ENCODE data around the gene APBA2.

Gene APBA2

GRCh38 chr15:29071232-29071881 is 185.6 kb downstream of the APBA2 start:
- Histone ChIP-seq H3K36me3 (ENCODE audit: control insufficient read depth in 1 of 2, insufficient read depth in 2 of 2, low read length in 2 of 2) (no peaks in the 10 kb centered on the region), H3K9me3 (ENCODE audit: control insufficient read depth in 1 of 2, low read length in 2 of 2) (no peaks in the 10 kb centered on the region), H3K4me1 (ENCODE audit: control insufficient read depth in 1 of 2, insufficient read depth in 2 of 2, low read length in 2 of 2) (no peaks in the 10 kb centered on the region), H3K27me3 (ENCODE audit: control insufficient read depth in 1 of 2, insufficient read depth in 2 of 2, low read length in 2 of 2) (no peaks in the 10 kb centered on the region), H3K4me3 (ENCODE audit: low read depth in 1 of 2, low read length in 2 of 2) (no peak overlapping the region), H3K27ac (ENCODE audit: low read depth, low read length) (no peak overlapping the region), H3K9ac (ENCODE audit: low read depth in 1 of 2, low read length in 2 of 2) (no peak overlapping the region)

DNA sequence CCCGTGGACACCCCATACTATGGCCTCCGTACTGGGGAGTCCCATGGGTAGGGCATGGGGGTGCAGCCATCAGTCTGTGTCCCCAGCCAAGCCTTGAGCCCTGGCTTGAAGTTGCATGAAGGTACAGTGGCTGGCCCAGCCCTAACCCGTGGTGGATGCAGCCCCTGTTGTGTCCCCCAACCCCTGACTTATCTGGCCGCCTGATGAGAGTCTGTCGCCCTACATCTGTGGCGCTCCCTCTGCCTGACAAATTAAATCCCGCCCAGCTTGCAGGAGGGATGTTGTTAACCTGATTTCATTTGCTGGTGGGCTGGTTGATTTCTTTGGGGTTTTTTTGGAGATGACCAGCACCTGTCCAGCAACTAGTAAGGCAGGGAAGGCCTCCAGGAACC is 186.1 kb downstream of the APBA2 start:
- no peaks in the 10 kb centered on the region for H3K4me1 ChIP-seq (ENCODE audit: control insufficient read depth in 1 of 2, insufficient read depth in 2 of 2, low read length in 2 of 2)
- no peak overlapping the region for H3K9ac ChIP-seq (ENCODE audit: low read depth in 1 of 2, low read length in 2 of 2)
- H3K27ac ChIP-seq (ENCODE audit: low read depth, low read length) = no peak overlapping the region

GRCh38 chr15:29072444-29072843 is 186.7 kb downstream of the APBA2 start:
- no peaks in the 10 kb centered on the region for H3K4me1 ChIP-seq (ENCODE audit: control insufficient read depth in 1 of 2, insufficient read depth in 2 of 2, low read length in 2 of 2)
- no peak overlapping the region for H3K9ac ChIP-seq (ENCODE audit: low read depth in 1 of 2, low read length in 2 of 2)
- H3K27ac ChIP-seq (ENCODE audit: low read depth, low read length) = no peak overlapping the region
- H3K9me3 ChIP-seq (ENCODE audit: control insufficient read depth in 1 of 2, low read length in 2 of 2) = no peaks in the 10 kb centered on the region
- no peak overlapping the region for H3K4me3 ChIP-seq (ENCODE audit: low read depth in 1 of 2, low read length in 2 of 2)
- no peaks in the 10 kb centered on the region for H3K27me3 ChIP-seq (ENCODE audit: control insufficient read depth in 1 of 2, insufficient read depth in 2 of 2, low read length in 2 of 2)
- no peaks in the 10 kb centered on the region for H3K36me3 ChIP-seq (ENCODE audit: control insufficient read depth in 1 of 2, insufficient read depth in 2 of 2, low read length in 2 of 2)

More for the DNA sequence above, 186.1 kb downstream of the APBA2 start:
- Histone ChIP-seq H3K4me3 (ENCODE audit: low read depth in 1 of 2, low read length in 2 of 2) (no peak overlapping the region), H3K9me3 (ENCODE audit: control insufficient read depth in 1 of 2, low read length in 2 of 2) (no peaks in the 10 kb centered on the region), H3K36me3 (ENCODE audit: control insufficient read depth in 1 of 2, insufficient read depth in 2 of 2, low read length in 2 of 2) (no peaks in the 10 kb centered on the region), H3K27me3 (ENCODE audit: control insufficient read depth in 1 of 2, insufficient read depth in 2 of 2, low read length in 2 of 2) (no peaks in the 10 kb centered on the region)

- no peak overlapping the region for H3K9ac ChIP-seq (ENCODE audit: low read depth in 1 of 2, low read length in 2 of 2)
- H3K4me3 ChIP-seq (ENCODE audit: low read depth in 1 of 2, low read length in 2 of 2) = no peak overlapping the region
- no peaks in the 10 kb centered on the region for H3K4me1 ChIP-seq (ENCODE audit: control insufficient read depth in 1 of 2, insufficient read depth in 2 of 2, low read length in 2 of 2)
- no peaks in the 10 kb centered on the region for H3K27me3 ChIP-seq (ENCODE audit: control insufficient read depth in 1 of 2, insufficient read depth in 2 of 2, low read length in 2 of 2)
- H3K9me3 ChIP-seq (ENCODE audit: control insufficient read depth in 1 of 2, low read length in 2 of 2) = no peaks in the 10 kb centered on the region
- H3K27ac ChIP-seq (ENCODE audit: low read depth, low read length) = no peak overlapping the region
- no peaks in the 10 kb centered on the region for H3K36me3 ChIP-seq (ENCODE audit: control insufficient read depth in 1 of 2, insufficient read depth in 2 of 2, low read length in 2 of 2)
These were observed 188.3 kb downstream of the APBA2 start for GRCh38 chr15:29074045-29074444.

GRCh38 chr15:29078541-29078940 is 192.8 kb downstream of the APBA2 start:
- Histone ChIP-seq H3K4me1 (ENCODE audit: control insufficient read depth in 1 of 2, insufficient read depth in 2 of 2, low read length in 2 of 2) (no peaks in the 10 kb centered on the region), H3K4me3 (ENCODE audit: low read depth in 1 of 2, low read length in 2 of 2) (no peak overlapping the region), H3K9me3 (ENCODE audit: control insufficient read depth in 1 of 2, low read length in 2 of 2) (no peaks in the 10 kb centered on the region), H3K27ac (ENCODE audit: low read depth, low read length) (no peak overlapping the region), H3K9ac (ENCODE audit: low read depth in 1 of 2, low read length in 2 of 2) (no peak overlapping the region), H3K27me3 (ENCODE audit: control insufficient read depth in 1 of 2, insufficient read depth in 2 of 2, low read length in 2 of 2) (no peaks in the 10 kb centered on the region), H3K36me3 (ENCODE audit: control insufficient read depth in 1 of 2, insufficient read depth in 2 of 2, low read length in 2 of 2) (no peaks in the 10 kb centered on the region)

DNA sequence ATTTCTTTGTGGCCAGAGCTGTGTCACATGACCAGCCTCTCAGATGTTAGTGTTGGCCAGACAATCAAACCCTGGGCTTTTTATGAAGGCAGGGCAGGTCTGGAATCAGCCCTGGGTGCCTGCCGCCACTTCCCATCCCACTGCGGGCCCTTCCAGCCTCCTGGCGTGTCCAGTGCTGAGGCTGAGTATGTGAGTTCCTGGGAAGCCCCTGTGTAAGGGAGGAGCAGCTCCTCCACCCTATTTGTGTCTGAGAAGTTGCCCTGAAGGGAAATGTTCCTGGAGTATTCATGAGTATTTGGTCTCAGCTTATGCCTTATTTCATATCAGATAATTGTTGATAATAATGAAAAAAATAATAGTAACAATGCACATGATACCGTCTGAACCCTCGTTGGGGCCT is 193.7 kb downstream of the APBA2 start:
- Histone ChIP-seq H3K4me3 (ENCODE audit: low read depth in 1 of 2, low read length in 2 of 2) (no peak overlapping the region), H3K9ac (ENCODE audit: low read depth in 1 of 2, low read length in 2 of 2) (no peak overlapping the region), H3K36me3 (ENCODE audit: control insufficient read depth in 1 of 2, insufficient read depth in 2 of 2, low read length in 2 of 2) (no peaks in the 10 kb centered on the region), H3K9me3 (ENCODE audit: control insufficient read depth in 1 of 2, low read length in 2 of 2) (no peaks in the 10 kb centered on the region), H3K27ac (ENCODE audit: low read depth, low read length) (no peak overlapping the region), H3K27me3 (ENCODE audit: control insufficient read depth in 1 of 2, insufficient read depth in 2 of 2, low read length in 2 of 2) (no peaks in the 10 kb centered on the region), H3K4me1 (ENCODE audit: control insufficient read depth in 1 of 2, insufficient read depth in 2 of 2, low read length in 2 of 2) (no peaks in the 10 kb centered on the region)

- Histone ChIP-seq H3K27ac (ENCODE audit: low read depth, low read length) (no peak overlapping the region), H3K27me3 (ENCODE audit: control insufficient read depth in 1 of 2, insufficient read depth in 2 of 2, low read length in 2 of 2) (no peaks in the 10 kb centered on the region), H3K9me3 (ENCODE audit: control insufficient read depth in 1 of 2, low read length in 2 of 2) (no peaks in the 10 kb centered on the region)
These were observed 196.0 kb downstream of the APBA2 start for GRCh38 chr15:29081781-29082180.

DNA sequence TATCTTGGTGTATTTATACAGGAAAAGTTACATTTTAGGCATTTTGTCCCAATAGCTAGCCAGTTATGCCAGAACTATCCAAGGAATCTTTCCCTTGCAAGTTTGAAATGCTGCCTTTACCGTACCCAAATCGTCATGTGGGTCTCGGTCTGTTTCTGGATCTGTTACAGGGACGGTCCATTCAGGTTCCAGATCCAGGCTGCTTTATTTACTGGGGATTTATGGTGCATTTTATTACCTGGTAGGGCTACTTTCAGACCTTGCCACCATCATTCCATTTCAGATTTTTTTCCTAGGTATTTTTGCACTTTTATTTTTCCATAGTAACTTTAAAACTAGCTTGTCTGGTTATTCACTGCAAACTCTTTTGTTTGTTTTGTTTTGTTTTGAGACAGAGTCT is 197.4 kb downstream of the APBA2 start:
- no peak overlapping the region for H3K4me3 ChIP-seq (ENCODE audit: low read depth in 1 of 2, low read length in 2 of 2)
- H3K9me3 ChIP-seq (ENCODE audit: control insufficient read depth in 1 of 2, low read length in 2 of 2) = no peaks in the 10 kb centered on the region
- no peaks in the 10 kb centered on the region for H3K27me3 ChIP-seq (ENCODE audit: control insufficient read depth in 1 of 2, insufficient read depth in 2 of 2, low read length in 2 of 2)
- no peaks in the 10 kb centered on the region for H3K4me1 ChIP-seq (ENCODE audit: control insufficient read depth in 1 of 2, insufficient read depth in 2 of 2, low read length in 2 of 2)
- H3K9ac ChIP-seq (ENCODE audit: low read depth in 1 of 2, low read length in 2 of 2) = no peak overlapping the region
- no peak overlapping the region for H3K27ac ChIP-seq (ENCODE audit: low read depth, low read length)
- no peaks in the 10 kb centered on the region for H3K36me3 ChIP-seq (ENCODE audit: control insufficient read depth in 1 of 2, insufficient read depth in 2 of 2, low read length in 2 of 2)

More at GRCh38 chr15:29081781-29082180, 196.0 kb downstream of the APBA2 start:
- H3K4me1 ChIP-seq (ENCODE audit: control insufficient read depth in 1 of 2, insufficient read depth in 2 of 2, low read length in 2 of 2) = no peaks in the 10 kb centered on the region
- H3K36me3 ChIP-seq (ENCODE audit: control insufficient read depth in 1 of 2, insufficient read depth in 2 of 2, low read length in 2 of 2) = no peaks in the 10 kb centered on the region
- H3K4me3 ChIP-seq (ENCODE audit: low read depth in 1 of 2, low read length in 2 of 2) = no peak overlapping the region
- H3K9ac ChIP-seq (ENCODE audit: low read depth in 1 of 2, low read length in 2 of 2) = no peak overlapping the region

GRCh38 chr15:29083858-29084257 is 198.1 kb downstream of the APBA2 start:
- H3K4me1 ChIP-seq (ENCODE audit: control insufficient read depth in 1 of 2, insufficient read depth in 2 of 2, low read length in 2 of 2) = no peaks in the 10 kb centered on the region
- no peak overlapping the region for H3K27ac ChIP-seq (ENCODE audit: low read depth, low read length)
- H3K9ac ChIP-seq (ENCODE audit: low read depth in 1 of 2, low read length in 2 of 2) = no peak overlapping the region
- no peaks in the 10 kb centered on the region for H3K9me3 ChIP-seq (ENCODE audit: control insufficient read depth in 1 of 2, low read length in 2 of 2)
- H3K36me3 ChIP-seq (ENCODE audit: control insufficient read depth in 1 of 2, insufficient read depth in 2 of 2, low read length in 2 of 2) = no peaks in the 10 kb centered on the region
- H3K4me3 ChIP-seq (ENCODE audit: low read depth in 1 of 2, low read length in 2 of 2) = no peak overlapping the region
- H3K27me3 ChIP-seq (ENCODE audit: control insufficient read depth in 1 of 2, insufficient read depth in 2 of 2, low read length in 2 of 2) = no peaks in the 10 kb centered on the region

- no peaks in the 10 kb centered on the region for H3K9me3 ChIP-seq (ENCODE audit: control insufficient read depth in 1 of 2, low read length in 2 of 2)
- H3K27me3 ChIP-seq (ENCODE audit: control insufficient read depth in 1 of 2, insufficient read depth in 2 of 2, low read length in 2 of 2) = no peaks in the 10 kb centered on the region
- H3K9ac ChIP-seq (ENCODE audit: low read depth in 1 of 2, low read length in 2 of 2) = no peak overlapping the region
- H3K4me1 ChIP-seq (ENCODE audit: control insufficient read depth in 1 of 2, insufficient read depth in 2 of 2, low read length in 2 of 2) = no peaks in the 10 kb centered on the region
- no peak overlapping the region for H3K27ac ChIP-seq (ENCODE audit: low read depth, low read length)
- H3K36me3 ChIP-seq (ENCODE audit: control insufficient read depth in 1 of 2, insufficient read depth in 2 of 2, low read length in 2 of 2) = no peaks in the 10 kb centered on the region
- no peak overlapping the region for H3K4me3 ChIP-seq (ENCODE audit: low read depth in 1 of 2, low read length in 2 of 2)
These were observed 200.2 kb downstream of the APBA2 start for GRCh38 chr15:29086001-29086400.

GRCh38 chr15:29086891-29087290 is 201.1 kb downstream of the APBA2 start:
- H3K36me3 ChIP-seq (ENCODE audit: control insufficient read depth in 1 of 2, insufficient read depth in 2 of 2, low read length in 2 of 2) = no peaks in the 10 kb centered on the region
- no peak overlapping the region for H3K4me3 ChIP-seq (ENCODE audit: low read depth in 1 of 2, low read length in 2 of 2)
- no peaks in the 10 kb centered on the region for H3K9me3 ChIP-seq (ENCODE audit: control insufficient read depth in 1 of 2, low read length in 2 of 2)
- no peak overlapping the region for H3K27ac ChIP-seq (ENCODE audit: low read depth, low read length)
- no peak overlapping the region for H3K9ac ChIP-seq (ENCODE audit: low read depth in 1 of 2, low read length in 2 of 2)
- H3K27me3 ChIP-seq (ENCODE audit: control insufficient read depth in 1 of 2, insufficient read depth in 2 of 2, low read length in 2 of 2) = no peaks in the 10 kb centered on the region
- H3K4me1 ChIP-seq (ENCODE audit: control insufficient read depth in 1 of 2, insufficient read depth in 2 of 2, low read length in 2 of 2) = no peaks in the 10 kb centered on the region
